Endothelial cell of umbilical vein (primary cell): Measurements from ENCODE around the gene PLEKHF1. TPM values are rescaled to one million over a fixed set of nuclear protein-coding genes. Genes with fewer than 3 reads are reported as not detected.

Experiments
- BruUV-seq: library from RNA; stranded (reverse); fragments of 400-500 nt; replicated peaks from 2 replicates; lab custom pipeline; 2021; lab: Mats Ljungman, UMichigan
- CTCF ChIA-PET: fragments of 300-600, 350-600 bp; sonication (Branson Sonifier 250); formaldehyde crosslinking; loops from one replicate; lab custom pipeline; 2021; ENCODE audit warnings: antibody characterized with exemption, inconsistent platforms; lab: Charles Lee
- POLR2A ChIA-PET: fragments of 300-600, 350-600 bp; sonication (Branson Sonifier 250); formaldehyde crosslinking; loops from one replicate; lab custom pipeline; 2021; ENCODE audit warnings: antibody characterized with exemption, inconsistent platforms; lab: Charles Lee
- DNase-seq: peaks from one replicate; pipeline ENCODE4 v3.0.0-alpha.2; 2011; ENCODE audit warnings: low read depth, low spot score
- FAIRE-seq: peaks from 2 replicates; lab custom pipeline; 2011; peaks lifted over from hg19 to GRCh38; lab: Jason Lieb, UNC
- H2AFZ ChIP-seq: 2 replicates; pipeline ENCODE4 v1.6.0; 2012; ENCODE audit warnings: low read depth, low read length, control low read depth, inconsistent platforms
- H3K27ac ChIP-seq: 2 replicates; pipeline ENCODE4 v1.5.1; 2011; ENCODE audit warnings: low read depth, mild to moderate bottlenecking, control low read depth, low read length, moderate library complexity; ENCODE audit not compliant: insufficient read depth
- H3K27me3 ChIP-seq, 2 experiments: 2 replicates each; pipeline versions ENCODE4 v1.6.0 to v1.6.1; 2011; ENCODE audit warnings: low read length in 2 of 2, mixed read lengths in 1 of 2; ENCODE audit not compliant: control insufficient read depth in 2 of 2, insufficient read depth in 2 of 2
- H3K36me3 ChIP-seq, 2 experiments: 2 replicates in 1 of 2; 3 replicates in 1 of 2; pipeline ENCODE4 v1.5.1; 2011; ENCODE audit warnings: low read length in 2 of 2, mild to moderate bottlenecking in 1 of 2, moderate library complexity in 1 of 2; ENCODE audit not compliant: control insufficient read depth in 2 of 2, insufficient read depth in 2 of 2; ENCODE audit errors: extremely low read depth in 1 of 2
- H3K4me1 ChIP-seq: 3 replicates; pipeline ENCODE4 v1.5.1; 2011; ENCODE audit warnings: mild to moderate bottlenecking, low read length; ENCODE audit not compliant: control insufficient read depth, insufficient read depth; ENCODE audit errors: extremely low read depth
- H3K4me2 ChIP-seq: 2 replicates; pipeline ENCODE4 v1.6.1; 2011; ENCODE audit warnings: low read length, control low read depth, mixed read lengths; ENCODE audit not compliant: insufficient read depth
- H3K4me3 ChIP-seq, 3 experiments: fragments of 200-600 bp in 1 of 3; sonication (generic), shearing (Covaris generic) in 1 of 3; replicated peaks in 1 of 3; 2 replicates each; pipeline ENCODE4 v1.5.1; 2011 to 2016; ENCODE audit warnings: control low read depth in 3 of 3, low read length in 3 of 3, mild to moderate bottlenecking in 2 of 3, inconsistent platforms in 1 of 3, low read depth in 1 of 3, moderate library complexity in 1 of 3; ENCODE audit not compliant: insufficient read depth in 1 of 3
- H3K79me2 ChIP-seq: 2 replicates; pipeline ENCODE4 v1.6.0; 2012; ENCODE audit warnings: low read length, inconsistent platforms; ENCODE audit not compliant: control insufficient read depth, insufficient read depth
- H3K9ac ChIP-seq: replicated peaks from 2 replicates; pipeline ENCODE3; 2011; ENCODE audit warnings: low read length, control low read depth; ENCODE audit not compliant: insufficient read depth; ENCODE audit errors: extremely low read depth
- H3K9me1 ChIP-seq: replicated peaks from 3 replicates; pipeline ENCODE4 v1.6.0; 2011; ENCODE audit warnings: mild to moderate bottlenecking, low read length; ENCODE audit not compliant: control insufficient read depth, insufficient read depth; ENCODE audit errors: extremely low read depth
- H3K9me3 ChIP-seq: replicated peaks from 2 replicates; pipeline ENCODE4 v1.5.1; 2012; ENCODE audit warnings: low read length, inconsistent platforms; ENCODE audit not compliant: control insufficient read depth, insufficient read depth
- H4K20me1 ChIP-seq: replicated peaks from 2 replicates; pipeline ENCODE3; 2011; ENCODE audit warnings: mild to moderate bottlenecking, low read length; ENCODE audit not compliant: control insufficient read depth, insufficient read depth; ENCODE audit errors: extremely low read depth
- EZH2 ChIP-seq: IDR thresholded peaks from 2 replicates; pipeline ENCODE4 v1.6.1; 2012; ENCODE audit warnings: borderline replicate concordance, low read depth, mild to moderate bottlenecking, moderate library complexity, low read length, inconsistent platforms; ENCODE audit not compliant: severe bottlenecking
- FOS ChIP-seq: IDR thresholded peaks from 2 replicates; pipeline ENCODE4 v1.6.1; 2011; ENCODE audit warnings: mild to moderate bottlenecking, low read length, moderate library complexity, borderline replicate concordance; ENCODE audit not compliant: insufficient read depth
- GATA2 ChIP-seq: IDR thresholded peaks from 2 replicates; pipeline ENCODE4 v1.7.0; 2011; ENCODE audit warnings: low read depth, mild to moderate bottlenecking, moderate library complexity, mixed read lengths, low read length; ENCODE audit not compliant: insufficient read length, insufficient read depth
- JUN ChIP-seq: IDR thresholded peaks from 2 replicates; pipeline ENCODE4 v1.6.1; 2011; ENCODE audit warnings: borderline replicate concordance, low read depth; ENCODE audit not compliant: insufficient read length, insufficient read depth
- MAX ChIP-seq: IDR thresholded peaks from 2 replicates; pipeline ENCODE4 v1.6.1; 2011; ENCODE audit not compliant: insufficient read depth, insufficient read length
- MYC ChIP-seq: IDR thresholded peaks from one replicate; pipeline ENCODE4 v1.6.1; 2011; ENCODE audit warnings: mild to moderate bottlenecking, low read depth, low read length
- POLR2A ChIP-seq: IDR thresholded peaks from 2 replicates; pipeline ENCODE4 v1.6.1; 2012; ENCODE audit warnings: low read depth, mild to moderate bottlenecking, control low read depth, low read length
- POLR2AphosphoS5 ChIP-seq: IDR thresholded peaks from 2 replicates; pipeline ENCODE4 v1.6.1; 2012; ENCODE audit warnings: low read depth, mild to moderate bottlenecking, control low read depth, low read length, moderate library complexity; ENCODE audit not compliant: insufficient read depth
- dilution Hi-C: fragments of 300-500 bp; cut with MboI; formaldehyde crosslinking; loops from one replicate; pipeline ENCODE4 v1.15.0; 2019; ENCODE audit warnings: low sequenced_read_pairs; ENCODE audit not compliant: extremely low pct_ligation_motif_present
- intact Hi-C: fragments of 100-400 bp; cut with micrococcal nuclease; formaldehyde crosslinking; loops from one replicate; pipeline ENCODE4 v1.10.0; 2022
- polyA plus RNA-seq, 4 experiments: library from polyadenylated mRNA; depleted of rRNA in 3 of 4; stranded (reverse) in 3 of 4; unstranded in 1 of 4; fragments of >200 nt; gene quantifications; 2 replicates each; pipeline versions ENCODE4 v1.2.1 to v1.2.3, GENCODE V29; 2011 to 2012; ENCODE audit warnings: missing spikeins in 1 of 4
- total RNA-seq: library from RNA; stranded (reverse); gene quantifications from 2 replicates; pipeline ENCODE4 v1.2.3, GENCODE V29; 2021

The PLEKHF1 gene
- total and polyA plus RNA-seq, 2 donors (not counting 3 experiments of a cell fraction or from before 2014, with no cell fraction given): 5.5 TPM

GRCh38 chr19:29696565-29696846 lies 31.2 kb downstream of the PLEKHF1 start:
- no peak for FAIRE-seq

GRCh38 chr19:29697523-29698261 lies 32.4 kb downstream of the PLEKHF1 start:
- H3K27me3 ChIP-seq: no peaks in the 10 kb centered on the region
- POLR2A ChIA-PET: no interaction called here
- BruUV-seq: no TSS peak
- no peak overlapping the region for H3K9ac ChIP-seq
- H3K79me2 ChIP-seq: no peaks in the 10 kb centered on the region
- H3K4me3 ChIP-seq: no peak overlapping the region
- dilution Hi-C loops: no loop called here
- H3K4me1 ChIP-seq: no peaks in the 10 kb centered on the region
- DNase-seq (no peak), FAIRE-seq (no peak)
- CTCF ChIA-PET: interaction anchor here (2.3 kb wide), 1 partner anchor 19 kb away, joined by 17 read pairs; no protein-coding TSS in a partner anchor
- H2AFZ ChIP-seq: no peak overlapping the region
- H3K4me2 ChIP-seq: no peak overlapping the region
- H3K36me3 ChIP-seq: peaks cover 0 to 4% of the 10 kb centered on the region in 2 experiments
- H3K9me3 ChIP-seq: no peaks in the 10 kb centered on the region
- H3K9me1 ChIP-seq: no peaks in the 10 kb centered on the region
- no peak overlapping the region for H3K27ac ChIP-seq
- intact Hi-C loops: no loop called here
- H4K20me1 ChIP-seq: no peaks in the 10 kb centered on the region
- TF ChIP-seq FOS (no peak), MYC (no peak), POLR2AphosphoS5 (no peak), POLR2A (no peak), EZH2 (no peak)

More at GRCh38 chr19:29696565-29696846, 31.2 kb downstream of the PLEKHF1 start:
- TF ChIP-seq GATA2 (no peak), MYC (no peak), EZH2 (no peak), MAX (no peak), JUN (no peak), POLR2AphosphoS5 (no peak)
- Histone ChIP-seq H3K27me3 (no peaks in the 10 kb centered on the region), H3K79me2 (no peaks in the 10 kb centered on the region), H3K36me3 (no peaks in the 10 kb centered on the region), H4K20me1 (no peaks in the 10 kb centered on the region), H3K27ac (no peak overlapping the region), H3K9ac (no peak overlapping the region), H3K9me1 (no peaks in the 10 kb centered on the region), H3K9me3 (no peaks in the 10 kb centered on the region), H3K4me3 (no peak overlapping the region), H3K4me2 (no peak overlapping the region), H3K4me1 (no peaks in the 10 kb centered on the region), H2AFZ (no peak overlapping the region)
- CTCF ChIA-PET: no interaction called here
- POLR2A ChIA-PET: no interaction called here
- DNase-seq: no peak
- dilution Hi-C loops (no loop called here), intact Hi-C loops (no loop called here)
- BruUV-seq: no TSS peak
